ENCODE measurements around the gene ZDHHC11B.
"Not testable (repeated sequence)": the region's sequence is repeated elsewhere in the genome, so short reads cannot be mapped to it uniquely, and the experiment has no call there.

ZDHHC11B gene

GRCh38 chr5:783881-784427 lies 575 bp downstream of the ZDHHC11B start:
- DNase-seq (ENCODE audit: low spot score) = not testable (repeated sequence)

GRCh38 chr5:783049-783802 lies 1.3 kb downstream of the ZDHHC11B start:
- DNase-seq (ENCODE audit: low spot score) = not testable (repeated sequence)

- DNase-seq (ENCODE audit: low spot score) = not testable (repeated sequence)
Observed at GRCh38 chr5:782356-782755, 2.2 kb downstream of the ZDHHC11B start.

GRCh38 chr5:780571-780970 lies 4.0 kb downstream of the ZDHHC11B start:
- DNase-seq (ENCODE audit: low spot score) = not testable (repeated sequence)

- DNase-seq (ENCODE audit: low spot score) = not testable (repeated sequence)
Observed at GRCh38 chr5:778967-779366, 5.6 kb downstream of the ZDHHC11B start.

GRCh38 chr5:778421-778820 lies 6.1 kb downstream of the ZDHHC11B start:
- DNase-seq (ENCODE audit: low spot score) = not testable (repeated sequence)

GRCh38 chr5:777756-778161 lies 6.8 kb downstream of the ZDHHC11B start:
- DNase-seq (ENCODE audit: low spot score) = no peak

GRCh38 chr5:776862-777711 lies 7.4 kb downstream of the ZDHHC11B start:
- no peak for DNase-seq (ENCODE audit: low spot score)

GRCh38 chr5:775961-776861 lies 8.3 kb downstream of the ZDHHC11B start:
- DNase-seq (ENCODE audit: low spot score) = no peak

- not testable (repeated sequence) for DNase-seq (ENCODE audit: low spot score)
Observed at GRCh38 chr5:775595-775960, 9.0 kb downstream of the ZDHHC11B start.

- DNase-seq (ENCODE audit: low spot score) = not testable (repeated sequence)
Observed at GRCh38 chr5:774854-775505, 9.5 kb downstream of the ZDHHC11B start.

GRCh38 chr5:774304-774703 lies 10.2 kb downstream of the ZDHHC11B start:
- not testable (repeated sequence) for DNase-seq (ENCODE audit: low spot score)

GRCh38 chr5:773517-774264 lies 10.8 kb downstream of the ZDHHC11B start:
- DNase-seq (ENCODE audit: low spot score) = no peak

- not testable (repeated sequence) for DNase-seq (ENCODE audit: low spot score)
Observed at GRCh38 chr5:772931-773330, 11.6 kb downstream of the ZDHHC11B start.

- DNase-seq (ENCODE audit: low spot score) = not testable (repeated sequence)
Observed at GRCh38 chr5:772547-772890, 12.0 kb downstream of the ZDHHC11B start.

- DNase-seq (ENCODE audit: low spot score) = not testable (repeated sequence)
Observed at GRCh38 chr5:771841-772546, 12.5 kb downstream of the ZDHHC11B start.

GRCh38 chr5:771087-771781 lies 13.3 kb downstream of the ZDHHC11B start:
- DNase-seq (ENCODE audit: low spot score) = not testable (repeated sequence)

GRCh38 chr5:770585-770984 lies 13.9 kb downstream of the ZDHHC11B start:
- not testable (repeated sequence) for DNase-seq (ENCODE audit: low spot score)

- not testable (repeated sequence) for DNase-seq (ENCODE audit: low spot score)
Observed at GRCh38 chr5:769485-770145, 14.9 kb downstream of the ZDHHC11B start.

Measured in kidney tubule cell (primary cell).